HepG2 (cell line): ENCODE measurements around the gene MED22.
A peak's percentile ranks its signal among the peaks of the same experiment; 100 is the strongest.

Experiments
- ADNP ChIP-seq: sonication (generic); formaldehyde crosslinking; IDR thresholded peaks from 2 replicates; pipeline ENCODE4 v1.4.0; 2020; ENCODE audit warnings: missing genetic modification reagents
- KDM1A ChIP-seq: IDR thresholded peaks from 2 replicates; pipeline ENCODE4 v1.6.1; 2016; ENCODE audit warnings: missing compliant biosample characterization
- TCF7 ChIP-seq: sonication (generic); IDR thresholded peaks from 2 replicates; pipeline ENCODE4 v1.6.1; 2016; ENCODE audit warnings: antibody characterized with exemption, low read depth
- ZNF256 ChIP-seq: sonication (generic); formaldehyde crosslinking; conservative IDR thresholded peaks from 2 replicates; pipeline ENCODE4 v1.4.0; 2020; ENCODE audit warnings: missing genetic modification reagents
- ZNF629 ChIP-seq: sonication (generic); formaldehyde crosslinking; conservative IDR thresholded peaks from 2 replicates; pipeline ENCODE4 v1.5.0; 2020; ENCODE audit warnings: missing genetic modification reagents
- ZNF841 ChIP-seq: sonication (generic); formaldehyde crosslinking; IDR thresholded peaks from 2 replicates; pipeline ENCODE4 v1.8.1; 2023; ENCODE audit warnings: missing genetic modification reagents, borderline replicate concordance
- ZSCAN30 ChIP-seq: sonication (generic); formaldehyde crosslinking; IDR thresholded peaks from 2 replicates; pipeline ENCODE4 v1.5.0; 2020; ENCODE audit warnings: mild to moderate bottlenecking, missing genetic modification reagents
- TF ChIP-seq, protein P1 (sequence below): sonication (generic); formaldehyde crosslinking; IDR thresholded peaks from 2 replicates; pipeline ENCODE4 v1.5.0; 2020; ENCODE audit warnings: mild to moderate bottlenecking, missing genetic modification reagents, moderate library complexity

DNA sequence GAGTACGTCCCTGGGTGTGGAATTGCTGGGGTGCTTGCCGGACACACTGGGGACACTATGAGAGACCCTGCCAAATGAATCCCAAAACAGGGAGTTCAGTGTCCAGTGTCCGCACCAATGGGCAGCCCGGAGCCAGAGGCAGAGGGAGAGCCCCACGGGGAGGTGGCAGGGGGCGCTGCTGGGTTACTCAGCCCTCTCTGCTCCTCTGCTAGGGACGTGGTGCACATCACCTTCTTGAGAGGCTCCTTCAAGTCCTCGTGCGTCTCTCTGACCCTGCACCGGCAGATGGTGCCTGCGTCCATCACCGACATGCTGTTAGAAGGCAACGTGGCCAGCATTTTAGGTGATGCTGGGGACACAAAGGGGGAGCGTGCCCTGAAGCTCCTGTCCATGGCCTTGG lies 49.0 kb upstream of the MED22 start:
- TF ChIP-seq ADNP (CRISPR knock-in tag) = no peak
- TF ChIP-seq KDM1A = no peak
- TF ChIP-seq TCF7 = no peak
- TF ChIP-seq, protein P1, sequence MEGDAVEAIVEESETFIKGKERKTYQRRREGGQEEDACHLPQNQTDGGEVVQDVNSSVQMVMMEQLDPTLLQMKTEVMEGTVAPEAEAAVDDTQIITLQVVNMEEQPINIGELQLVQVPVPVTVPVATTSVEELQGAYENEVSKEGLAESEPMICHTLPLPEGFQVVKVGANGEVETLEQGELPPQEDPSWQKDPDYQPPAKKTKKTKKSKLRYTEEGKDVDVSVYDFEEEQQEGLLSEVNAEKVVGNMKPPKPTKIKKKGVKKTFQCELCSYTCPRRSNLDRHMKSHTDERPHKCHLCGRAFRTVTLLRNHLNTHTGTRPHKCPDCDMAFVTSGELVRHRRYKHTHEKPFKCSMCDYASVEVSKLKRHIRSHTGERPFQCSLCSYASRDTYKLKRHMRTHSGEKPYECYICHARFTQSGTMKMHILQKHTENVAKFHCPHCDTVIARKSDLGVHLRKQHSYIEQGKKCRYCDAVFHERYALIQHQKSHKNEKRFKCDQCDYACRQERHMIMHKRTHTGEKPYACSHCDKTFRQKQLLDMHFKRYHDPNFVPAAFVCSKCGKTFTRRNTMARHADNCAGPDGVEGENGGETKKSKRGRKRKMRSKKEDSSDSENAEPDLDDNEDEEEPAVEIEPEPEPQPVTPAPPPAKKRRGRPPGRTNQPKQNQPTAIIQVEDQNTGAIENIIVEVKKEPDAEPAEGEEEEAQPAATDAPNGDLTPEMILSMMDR = peak; percentile 72
- no peak for TF ChIP-seq ZNF841 (CRISPR knock-in tag)
- no peak for TF ChIP-seq ZNF629
- no peak for TF ChIP-seq ZNF256
- no peak for TF ChIP-seq ZSCAN30 (CRISPR knock-in tag)
